Measurements from ENCODE around the gene NUDT13.

DNA sequence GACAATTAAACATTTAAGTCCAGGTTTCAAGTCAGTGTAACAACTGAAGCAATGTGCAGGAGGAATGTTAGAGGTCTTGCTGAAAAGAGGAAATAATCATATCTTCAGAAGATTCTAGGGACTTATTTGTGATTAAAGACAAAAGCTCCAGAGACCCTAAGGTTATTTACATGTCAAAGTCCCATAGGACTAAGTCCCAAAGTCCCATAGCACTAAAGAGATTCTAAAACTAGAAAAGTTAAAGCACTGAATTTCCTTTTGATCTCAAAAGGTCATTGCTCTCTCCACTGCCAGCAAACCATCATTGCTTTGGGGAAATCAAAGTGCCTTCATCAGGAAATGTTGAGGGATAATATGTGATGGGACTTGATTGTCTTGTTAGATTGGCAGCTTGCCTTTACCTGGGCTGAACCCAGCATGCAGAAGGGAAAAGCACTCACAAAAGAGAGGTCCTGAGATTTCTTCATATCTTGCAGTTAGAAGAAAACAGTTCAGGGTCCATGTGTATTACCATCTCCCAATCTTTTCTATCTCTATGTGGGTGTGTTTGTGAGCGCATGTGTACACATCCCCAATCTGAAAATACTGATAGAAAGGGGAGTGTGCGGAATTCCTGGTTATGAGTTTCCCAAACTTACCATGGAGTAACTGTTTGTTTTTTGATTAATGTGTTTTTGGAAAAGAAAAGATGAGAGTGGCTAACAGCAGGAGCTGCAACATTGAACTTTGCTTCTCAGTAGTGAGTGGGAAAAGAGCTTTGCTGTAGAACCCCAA lies 21.8 kb downstream of the NUDT13 start:
- TF ChIP-seq, protein P1, sequence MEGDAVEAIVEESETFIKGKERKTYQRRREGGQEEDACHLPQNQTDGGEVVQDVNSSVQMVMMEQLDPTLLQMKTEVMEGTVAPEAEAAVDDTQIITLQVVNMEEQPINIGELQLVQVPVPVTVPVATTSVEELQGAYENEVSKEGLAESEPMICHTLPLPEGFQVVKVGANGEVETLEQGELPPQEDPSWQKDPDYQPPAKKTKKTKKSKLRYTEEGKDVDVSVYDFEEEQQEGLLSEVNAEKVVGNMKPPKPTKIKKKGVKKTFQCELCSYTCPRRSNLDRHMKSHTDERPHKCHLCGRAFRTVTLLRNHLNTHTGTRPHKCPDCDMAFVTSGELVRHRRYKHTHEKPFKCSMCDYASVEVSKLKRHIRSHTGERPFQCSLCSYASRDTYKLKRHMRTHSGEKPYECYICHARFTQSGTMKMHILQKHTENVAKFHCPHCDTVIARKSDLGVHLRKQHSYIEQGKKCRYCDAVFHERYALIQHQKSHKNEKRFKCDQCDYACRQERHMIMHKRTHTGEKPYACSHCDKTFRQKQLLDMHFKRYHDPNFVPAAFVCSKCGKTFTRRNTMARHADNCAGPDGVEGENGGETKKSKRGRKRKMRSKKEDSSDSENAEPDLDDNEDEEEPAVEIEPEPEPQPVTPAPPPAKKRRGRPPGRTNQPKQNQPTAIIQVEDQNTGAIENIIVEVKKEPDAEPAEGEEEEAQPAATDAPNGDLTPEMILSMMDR (IDR thresholded peaks at IDR 0.05): no peak
- no peak for TF ChIP-seq POLR2AphosphoS5 (IDR thresholded peaks at IDR 0.05)
